Neuron (in vitro differentiated cells): Measurements from ENCODE around the gene EXOSC5.

ENCODE experiments used
- H2AFZ ChIP-seq: one replicate; pipeline ENCODE4 v1.6.1; 2013; ENCODE audit warnings: low read depth, mild to moderate bottlenecking, inconsistent platforms, low read length, moderate library complexity
- H3K27me3 ChIP-seq: one replicate; pipeline ENCODE4 v1.6.1; 2013; ENCODE audit warnings: low read length; ENCODE audit not compliant: insufficient read depth
- H3K36me3 ChIP-seq: one replicate; pipeline ENCODE4 v1.6.1; 2013; ENCODE audit warnings: low read length; ENCODE audit not compliant: insufficient read depth
- H3K4me1 ChIP-seq: one replicate; pipeline ENCODE4 v1.6.1; 2013; ENCODE audit warnings: low read length; ENCODE audit not compliant: insufficient read depth
- H3K4me3 ChIP-seq: 2 replicates; pipeline ENCODE4 v1.5.1; 2013; ENCODE audit warnings: mild to moderate bottlenecking, low read length, moderate library complexity
- H3K9me3 ChIP-seq: one replicate; pipeline ENCODE4 v1.6.1; 2013; ENCODE audit warnings: low read length

Gene EXOSC5

GRCh38 chr19:41408256-41408655 is 11.1 kb upstream of the EXOSC5 start:
- peaks cover 9% of the 10 kb centered on the region for H3K36me3 ChIP-seq

GRCh38 chr19:41407271-41407670 is 10.1 kb upstream of the EXOSC5 start:
- Histone ChIP-seq H3K4me3 (no peak overlapping the region), H3K4me1 (peaks cover 4% of the 10 kb centered on the region), H3K27me3 (no peaks in the 10 kb centered on the region), H3K9me3 (no peaks in the 10 kb centered on the region), H2AFZ (no peak overlapping the region), H3K36me3 (peaks cover 11% of the 10 kb centered on the region)

More at GRCh38 chr19:41408256-41408655, 11.1 kb upstream of the EXOSC5 start:
- H3K27me3 ChIP-seq, result no peaks in the 10 kb centered on the region
- no peak overlapping the region for H2AFZ ChIP-seq
- H3K9me3 ChIP-seq, result no peaks in the 10 kb centered on the region
- no peak overlapping the region for H3K4me3 ChIP-seq
- H3K4me1 ChIP-seq, result peaks cover 4% of the 10 kb centered on the region

DNA sequence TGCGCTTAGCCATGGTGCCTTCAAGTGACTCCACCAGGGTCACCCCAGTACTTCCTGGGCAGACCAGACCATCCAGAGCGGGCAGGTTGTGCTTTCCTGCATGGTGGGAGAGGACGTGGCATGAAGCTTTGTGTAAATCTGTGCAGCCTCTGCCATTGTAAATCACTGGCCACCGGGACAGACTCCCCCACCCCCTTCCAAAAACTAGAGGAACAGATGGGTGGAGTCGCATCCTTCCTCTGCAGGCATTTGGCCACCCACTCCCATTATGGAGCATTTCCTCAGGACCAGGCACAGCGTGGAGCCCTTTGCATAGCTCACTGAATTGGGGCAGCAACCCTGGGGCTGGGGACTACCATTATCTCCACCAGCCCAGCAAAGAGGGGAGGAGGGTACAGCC is 8.6 kb upstream of the EXOSC5 start:
- peaks cover 4% of the 10 kb centered on the region for H3K36me3 ChIP-seq
- H3K4me1 ChIP-seq, result peaks cover 4% of the 10 kb centered on the region
- no peaks in the 10 kb centered on the region for H3K27me3 ChIP-seq
- no peak overlapping the region for H2AFZ ChIP-seq
- H3K9me3 ChIP-seq, result no peaks in the 10 kb centered on the region
- no peak overlapping the region for H3K4me3 ChIP-seq

DNA sequence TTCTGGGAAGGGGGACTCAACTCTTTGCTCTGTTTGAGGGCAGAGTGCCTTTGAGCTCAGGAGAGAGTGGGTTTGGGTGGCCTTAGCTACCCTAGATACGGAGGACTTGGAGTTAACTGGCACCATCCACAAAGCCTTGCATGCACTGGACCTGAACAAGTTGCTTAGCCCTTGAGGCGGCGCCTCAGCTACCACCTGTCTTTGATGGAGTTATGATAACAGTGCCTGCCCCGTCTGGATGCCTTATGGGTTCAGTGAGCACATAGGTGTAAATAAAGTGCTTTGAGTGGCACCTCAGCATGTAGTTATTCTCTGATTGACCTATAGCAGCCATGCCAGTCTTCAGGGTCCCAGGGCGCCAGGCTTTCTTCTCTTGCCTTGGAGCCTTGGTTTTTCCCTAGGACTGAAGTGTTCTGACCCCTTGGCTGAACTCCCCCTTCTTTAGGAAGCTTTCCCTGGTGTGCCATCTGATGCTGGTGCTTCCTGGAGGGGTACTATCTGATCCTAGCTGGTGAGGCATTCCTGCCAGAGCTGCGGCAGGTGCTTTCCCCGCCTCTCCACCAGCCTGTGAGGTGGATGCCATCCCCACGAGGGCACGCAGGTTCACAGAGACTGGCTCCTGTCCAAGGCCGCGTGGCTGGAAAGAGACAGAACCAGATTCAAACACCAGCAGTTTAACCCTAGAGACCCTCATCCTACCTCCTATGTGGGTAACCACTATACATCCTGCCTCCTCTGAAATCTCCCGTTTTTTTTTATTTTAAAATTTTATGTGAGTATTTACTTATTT is 6.2 kb upstream of the EXOSC5 start:
- H3K9me3 ChIP-seq, result no peaks in the 10 kb centered on the region
- peaks cover 13% of the 10 kb centered on the region for H3K4me1 ChIP-seq
- peaks cover 4% of the 10 kb centered on the region for H3K36me3 ChIP-seq
- H3K4me3 ChIP-seq, result no peak overlapping the region
- H3K27me3 ChIP-seq, result no peaks in the 10 kb centered on the region
- no peak overlapping the region for H2AFZ ChIP-seq

DNA sequence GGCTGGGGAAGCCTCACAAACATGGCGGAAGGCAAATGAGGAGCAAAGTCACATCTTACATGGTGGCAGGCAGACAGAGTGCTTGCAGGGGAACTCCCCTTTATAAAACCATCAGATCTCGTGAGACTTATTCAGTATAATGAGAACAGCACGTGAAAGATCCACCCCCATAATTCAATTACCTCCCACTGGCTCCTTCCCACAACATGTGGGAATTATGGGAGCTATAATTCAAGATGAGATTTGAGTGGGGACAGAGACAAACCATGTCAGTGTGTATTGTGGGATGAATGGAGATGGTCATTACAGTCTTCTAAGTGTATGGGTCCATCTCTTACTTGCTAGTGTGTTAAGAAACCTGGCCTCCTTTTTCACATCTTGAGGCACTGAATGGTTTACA is 4.9 kb upstream of the EXOSC5 start:
- Histone ChIP-seq H3K9me3 (no peaks in the 10 kb centered on the region), H3K4me1 (peaks cover 13% of the 10 kb centered on the region), H3K36me3 (peaks cover 4% of the 10 kb centered on the region), H3K4me3 (no peak overlapping the region), H2AFZ (no peak overlapping the region), H3K27me3 (no peaks in the 10 kb centered on the region)

DNA sequence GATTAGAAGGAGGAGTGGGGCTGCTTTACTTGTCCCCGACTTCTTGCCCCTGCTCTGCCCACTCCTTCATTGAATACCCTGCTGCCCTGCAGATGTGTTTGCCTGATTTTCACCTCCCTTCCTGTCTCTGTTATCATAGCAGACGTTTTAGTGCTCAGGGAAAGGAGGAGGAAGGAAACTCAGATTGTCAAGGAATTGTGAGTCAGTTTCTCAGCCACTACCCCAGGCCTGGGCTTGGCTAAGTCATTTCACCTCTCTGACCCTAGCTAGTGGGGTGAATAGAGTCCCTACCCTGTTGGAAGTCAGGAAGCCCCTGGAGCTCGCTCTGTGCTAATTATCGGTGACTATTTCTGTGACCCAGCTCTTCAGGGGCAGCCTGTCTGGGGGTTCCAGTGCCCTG is 4.3 kb upstream of the EXOSC5 start:
- H3K27me3 ChIP-seq, result no peaks in the 10 kb centered on the region
- H3K4me1 ChIP-seq, result peaks cover 14% of the 10 kb centered on the region
- H3K36me3 ChIP-seq, result peaks cover 4% of the 10 kb centered on the region
- H2AFZ ChIP-seq, result no peak overlapping the region
- no peaks in the 10 kb centered on the region for H3K9me3 ChIP-seq
- H3K4me3 ChIP-seq, result no peak overlapping the region

DNA sequence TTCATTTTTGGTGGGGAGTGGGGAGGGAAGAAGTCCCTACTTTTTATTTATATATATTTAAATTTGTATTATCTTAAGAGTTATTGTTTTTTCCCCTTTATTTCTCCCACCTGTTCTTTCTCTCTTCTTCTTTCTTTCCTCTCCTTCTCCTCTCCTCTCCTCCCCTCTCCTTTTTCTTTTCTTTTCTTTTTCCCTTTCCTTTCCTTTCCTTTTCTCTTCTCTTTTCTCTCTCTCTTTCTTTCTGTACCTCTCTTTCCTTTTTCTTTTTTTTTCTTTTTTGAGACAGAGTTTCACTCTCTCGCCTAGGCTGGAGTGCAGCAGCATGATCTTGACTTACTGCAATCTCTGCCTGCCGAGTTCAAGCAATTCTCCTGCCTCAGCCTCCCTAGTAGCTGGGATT is 2.4 kb upstream of the EXOSC5 start:
- Histone ChIP-seq H3K9me3 (no peaks in the 10 kb centered on the region), H2AFZ (no peak overlapping the region), H3K27me3 (no peaks in the 10 kb centered on the region), H3K36me3 (peaks cover 4% of the 10 kb centered on the region), H3K4me3 (no peak overlapping the region), H3K4me1 (peaks cover 17% of the 10 kb centered on the region)

DNA sequence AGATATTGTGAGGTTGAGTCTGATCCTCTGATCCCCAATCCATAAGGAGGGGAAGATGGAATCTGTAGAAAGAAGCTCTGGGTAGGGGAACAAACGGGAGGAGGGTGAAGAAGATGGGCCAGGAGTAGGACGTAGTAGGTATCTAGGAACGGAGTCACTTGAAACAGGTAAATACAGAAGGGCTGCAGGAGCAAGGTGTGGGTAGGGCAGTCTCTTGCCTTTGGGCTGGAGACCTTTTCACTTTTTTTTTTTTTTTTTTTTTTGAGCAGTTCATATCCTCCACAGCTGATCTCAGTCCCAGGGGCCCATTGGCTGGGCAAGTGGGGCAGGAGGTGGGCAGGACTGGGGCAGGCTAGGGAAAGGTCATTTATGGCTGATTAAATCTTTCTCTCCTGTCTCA is 1.9 kb upstream of the EXOSC5 start:
- Histone ChIP-seq H3K4me3 (peak overlapping the region; percentile 93), H3K9me3 (no peaks in the 10 kb centered on the region), H3K27me3 (no peaks in the 10 kb centered on the region), H3K4me1 (peaks cover 17% of the 10 kb centered on the region), H3K36me3 (peaks cover 4% of the 10 kb centered on the region), H2AFZ (no peak overlapping the region)

DNA sequence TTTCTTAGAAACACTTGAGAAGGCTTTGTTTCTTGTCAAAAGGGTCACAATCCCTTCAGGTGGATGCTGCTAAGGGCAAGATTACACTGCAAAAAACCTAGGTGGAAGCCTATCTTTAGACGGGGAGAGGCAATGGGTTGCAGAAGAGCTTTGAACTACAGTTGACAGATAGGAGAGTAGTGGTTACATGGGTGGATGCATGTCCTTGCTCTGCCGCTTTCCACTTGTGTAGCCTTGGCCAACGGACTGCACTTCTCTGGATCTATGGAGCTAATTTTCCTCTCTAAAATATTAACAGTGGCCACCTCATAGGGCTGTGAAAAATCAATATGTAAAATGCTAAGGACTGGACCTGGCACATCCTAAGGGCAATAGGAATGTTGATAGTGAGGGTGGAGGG is 1.4 kb upstream of the EXOSC5 start:
- Histone ChIP-seq H3K4me3 (peak overlapping the region; percentile 93), H2AFZ (no peak overlapping the region), H3K4me1 (peaks cover 17% of the 10 kb centered on the region), H3K9me3 (no peaks in the 10 kb centered on the region), H3K36me3 (peaks cover 4% of the 10 kb centered on the region), H3K27me3 (no peaks in the 10 kb centered on the region)

GRCh38 chr19:41398050-41398418 is 875 bp upstream of the EXOSC5 start:
- Histone ChIP-seq H3K4me1 (peaks cover 17% of the 10 kb centered on the region), H2AFZ (peak overlapping the region; percentile 73), H3K27me3 (no peaks in the 10 kb centered on the region), H3K4me3 (peak overlapping the region; percentile 93), H3K36me3 (peaks cover 3% of the 10 kb centered on the region), H3K9me3 (no peaks in the 10 kb centered on the region)

DNA sequence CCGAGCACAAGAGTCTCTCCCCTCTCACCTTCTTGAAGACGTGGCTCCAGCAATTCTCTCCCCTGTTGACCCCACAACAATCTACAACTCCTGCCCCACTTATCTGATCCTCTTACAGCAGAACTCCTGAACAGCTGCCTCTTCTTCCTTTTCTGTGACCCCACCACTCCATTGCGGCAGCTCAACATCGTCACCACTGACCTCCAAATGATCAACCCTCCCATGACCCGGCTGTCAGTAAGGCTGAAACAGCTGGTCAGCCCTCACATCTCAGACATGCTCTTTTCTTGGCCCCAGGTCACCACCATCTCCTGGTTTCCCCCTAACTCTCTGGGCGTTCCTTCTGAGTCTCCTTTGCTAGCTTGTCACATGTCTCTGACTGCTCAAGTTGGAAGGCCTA is 1.8 kb downstream of the EXOSC5 start:
- Histone ChIP-seq H2AFZ (no peak overlapping the region), H3K4me3 (no peak overlapping the region), H3K27me3 (no peaks in the 10 kb centered on the region), H3K36me3 (peaks cover 12% of the 10 kb centered on the region), H3K9me3 (no peaks in the 10 kb centered on the region), H3K4me1 (peaks cover 17% of the 10 kb centered on the region)

DNA sequence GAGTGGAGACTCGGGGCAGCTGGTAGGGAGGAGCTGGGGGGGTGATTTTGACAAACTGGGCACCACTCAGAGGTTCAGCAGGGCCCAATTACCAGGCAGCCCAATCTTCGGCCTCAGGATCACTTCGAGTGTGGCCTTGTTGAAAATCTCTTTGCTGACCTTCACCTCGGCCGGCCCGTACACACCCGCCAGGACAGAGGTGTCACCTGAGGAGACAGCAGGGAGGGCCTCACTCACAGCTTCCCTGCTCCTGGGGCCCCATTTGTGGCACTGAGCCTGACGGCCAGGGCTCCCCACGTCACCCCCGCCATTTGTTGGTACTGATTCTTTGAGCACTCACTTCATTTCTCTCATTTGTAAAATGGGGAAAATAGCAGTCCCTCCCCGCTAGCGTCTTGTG is 4.4 kb downstream of the EXOSC5 start:
- Histone ChIP-seq H3K4me1 (peaks cover 4% of the 10 kb centered on the region), H3K36me3 (peaks cover 19% of the 10 kb centered on the region), H3K4me3 (no peak overlapping the region), H3K27me3 (no peaks in the 10 kb centered on the region), H2AFZ (no peak overlapping the region), H3K9me3 (no peaks in the 10 kb centered on the region)

- Histone ChIP-seq H3K4me3 (no peak overlapping the region), H3K27me3 (no peaks in the 10 kb centered on the region), H3K9me3 (no peaks in the 10 kb centered on the region)
These were observed 5.5 kb downstream of the EXOSC5 start for GRCh38 chr19:41391618-41392017.

GRCh38 chr19:41386442-41386841 is 10.7 kb downstream of the EXOSC5 start:
- Histone ChIP-seq H3K9me3 (no peaks in the 10 kb centered on the region), H2AFZ (no peak overlapping the region), H3K27me3 (no peaks in the 10 kb centered on the region), H3K4me1 (no peaks in the 10 kb centered on the region), H3K4me3 (no peak overlapping the region), H3K36me3 (peaks cover 40% of the 10 kb centered on the region)

More at GRCh38 chr19:41391618-41392017, 5.5 kb downstream of the EXOSC5 start:
- Histone ChIP-seq H3K36me3 (peaks cover 26% of the 10 kb centered on the region), H2AFZ (no peak overlapping the region), H3K4me1 (peaks cover 4% of the 10 kb centered on the region)
